HG02840 (cell line): ENCODE measurements around the gene NIFK.
A peak's percentile ranks its signal among the peaks of the same experiment; 100 is the strongest.

Experiments used
- ATAC-seq: cut with Tn5 transposase; IDR thresholded peaks from one replicate; pipeline ENCODE4 v1.9.1; 2021; ENCODE audit warnings: mild to moderate bottlenecking, moderate library complexity, moderate number of reproducible peaks; ENCODE audit not compliant: unreplicated experiment, low FRiP score

NIFK gene

GRCh38 chr2:121736462-121737336 lies at the start of gene NIFK:
Gene NIFK, minus strand, starts transcription at chr2:121736875. Its CDS starts 25 bp downstream, at chr2:121736850.
- peak; percentile 91 for ATAC-seq

- ATAC-seq = no peak
These were observed 46.5 kb upstream of the NIFK start for GRCh38 chr2:121783180-121783579.

- ATAC-seq = no peak
These were observed 42.2 kb upstream of the NIFK start for GRCh38 chr2:121778741-121779487.

GRCh38 chr2:121777699-121778058 lies 41.0 kb upstream of the NIFK start:
- ATAC-seq = no peak

- no peak for ATAC-seq
These were observed 40.4 kb upstream of the NIFK start for GRCh38 chr2:121776885-121777698.

GRCh38 chr2:121776361-121776760 lies 39.7 kb upstream of the NIFK start:
- no peak for ATAC-seq

- no peak for ATAC-seq
These were observed 37.6 kb upstream of the NIFK start for GRCh38 chr2:121774235-121774634.

GRCh38 chr2:121771976-121772742 lies 35.5 kb upstream of the NIFK start:
- ATAC-seq = no peak

GRCh38 chr2:121768143-121768755 lies 31.6 kb upstream of the NIFK start:
- no peak for ATAC-seq

GRCh38 chr2:121766624-121767023 lies 29.9 kb upstream of the NIFK start:
- no peak for ATAC-seq

GRCh38 chr2:121764681-121765228 lies 28.1 kb upstream of the NIFK start:
- no peak for ATAC-seq

GRCh38 chr2:121755237-121756111 lies 18.8 kb upstream of the NIFK start, which contains the start of gene TSN:
Gene TSN, plus strand, starts transcription at chr2:121755651. Its CDS starts 129 bp downstream, at chr2:121755780.
- ATAC-seq = peak; percentile 99

GRCh38 chr2:121754851-121755236 lies 18.2 kb upstream of the NIFK start:
- no peak for ATAC-seq

- no peak for ATAC-seq
These were observed 11.5 kb upstream of the NIFK start for GRCh38 chr2:121748202-121748601.

- no peak for ATAC-seq
These were observed 9.4 kb upstream of the NIFK start for GRCh38 chr2:121746071-121746578.

- ATAC-seq = no peak
These were observed 4.8 kb upstream of the NIFK start for GRCh38 chr2:121741450-121741849.

- ATAC-seq = no peak
These were observed 4.3 kb upstream of the NIFK start for GRCh38 chr2:121740973-121741372.

GRCh38 chr2:121736140-121736461 lies 574 bp downstream of the NIFK start:
- ATAC-seq = no peak
